GM18498 (cell line): Measurements from ENCODE around the gene HECW1.
"Not testable (repeated sequence)": the region's sequence is repeated elsewhere in the genome, so short reads cannot be mapped to it uniquely, and the experiment has no call there.

Experiments used
- ATAC-seq: cut with Tn5 transposase; IDR thresholded peaks from one replicate; pipeline ENCODE4 v1.9.1; 2021; ENCODE audit warnings: mild to moderate bottlenecking, moderate library complexity; ENCODE audit not compliant: unreplicated experiment

Gene HECW1

DNA sequence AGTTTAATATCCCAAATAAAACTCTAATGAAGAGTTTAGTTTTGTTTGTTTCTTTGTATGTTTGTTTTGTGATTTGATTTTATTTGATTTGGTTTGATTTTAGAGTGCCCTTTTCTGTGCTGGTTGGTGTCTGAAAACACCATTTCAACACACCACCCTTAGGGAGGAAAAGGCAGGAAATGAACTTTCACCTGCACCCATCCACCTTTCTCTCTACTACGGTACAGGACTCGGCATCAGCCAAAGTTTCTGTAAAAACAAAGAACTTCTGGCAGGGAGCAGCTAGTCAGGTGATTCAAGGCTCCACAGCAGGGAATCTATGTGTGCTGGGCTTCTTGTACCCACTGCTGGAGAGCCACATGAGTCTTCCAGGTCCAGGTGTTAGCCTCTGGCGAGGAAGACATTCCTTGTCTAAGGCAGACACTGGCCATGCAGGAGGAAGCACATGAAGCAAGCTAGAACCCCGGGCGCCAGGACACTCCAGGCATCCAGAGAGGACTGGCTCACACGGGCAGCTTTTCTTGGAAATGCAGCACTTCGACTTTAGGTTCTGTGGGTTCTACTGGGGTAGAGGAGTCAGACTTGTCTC lies 448.4 kb downstream of the HECW1 start:
- ATAC-seq = no peak

DNA sequence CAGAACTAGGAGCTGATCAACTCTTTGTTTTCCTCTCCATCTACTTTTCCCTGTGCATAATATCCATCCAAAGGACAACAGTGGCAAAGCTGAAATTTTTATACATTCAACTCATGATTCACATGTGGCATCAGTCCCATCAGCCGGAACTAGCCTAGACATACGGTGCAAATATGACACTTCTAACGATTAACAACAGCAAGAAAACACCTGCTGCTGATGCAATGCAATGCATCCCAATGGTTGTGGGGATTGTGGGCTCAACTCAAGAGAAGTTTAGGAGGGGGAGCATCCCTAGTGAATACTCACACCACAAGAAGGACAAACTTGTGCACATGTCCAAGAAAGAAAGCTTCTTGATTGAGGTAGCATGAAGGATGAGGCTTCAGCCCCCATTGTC lies 449.9 kb downstream of the HECW1 start:
- ATAC-seq = no peak

- no peak for ATAC-seq
Observed at GRCh38 chr7:43565786-43566185, 453.3 kb downstream of the HECW1 start.

- no peak for ATAC-seq
Observed at GRCh38 chr7:43568529-43568928, 456.1 kb downstream of the HECW1 start.

- peak; percentile 68 for ATAC-seq
Observed at GRCh38 chr7:43569424-43569823, 457.0 kb downstream of the HECW1 start.

GRCh38 chr7:43570688-43571365 lies 458.4 kb downstream of the HECW1 start:
- peak; percentile 82 for ATAC-seq

DNA sequence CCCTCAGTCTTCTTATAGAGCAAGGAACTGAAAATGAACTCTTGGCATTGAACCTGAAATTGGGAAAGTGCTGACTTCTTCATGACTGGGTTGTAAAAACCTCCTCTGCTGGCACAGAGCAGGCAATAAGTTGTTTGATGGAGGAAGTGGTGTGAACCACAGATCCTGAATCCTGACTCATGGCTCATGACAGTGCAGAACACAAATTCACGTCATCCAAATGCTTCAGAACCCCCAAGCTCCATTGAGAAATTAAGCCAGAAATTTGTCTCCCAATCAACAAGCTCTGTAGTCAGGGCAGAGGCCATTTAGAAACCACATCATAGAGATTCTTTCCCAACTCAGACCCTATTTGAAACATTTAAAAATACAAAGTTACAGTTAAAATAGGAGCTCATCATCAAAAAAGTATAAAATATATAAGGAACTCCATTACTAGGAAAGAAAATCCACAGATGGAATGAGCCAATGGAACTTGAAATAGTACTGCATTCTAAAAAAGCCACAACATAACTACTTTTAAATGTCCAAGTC lies 460.1 kb downstream of the HECW1 start:
- ATAC-seq = peak; percentile 37

- not testable (repeated sequence) for ATAC-seq
Observed at GRCh38 chr7:43573832-43574231, 461.4 kb downstream of the HECW1 start.

GRCh38 chr7:43575506-43575905 lies 463.1 kb downstream of the HECW1 start:
- no peak for ATAC-seq

GRCh38 chr7:43576241-43576640 lies 463.8 kb downstream of the HECW1 start:
- no peak for ATAC-seq

- no peak for ATAC-seq
Observed at GRCh38 chr7:43577485-43577951, 465.1 kb downstream of the HECW1 start.

- peak; percentile 78 for ATAC-seq
Observed at GRCh38 chr7:43582503-43583423, 470.3 kb downstream of the HECW1 start, which contains the start of gene STK17A. Gene STK17A, plus strand, starts transcription at chr7:43583108. Its CDS starts 136 bp downstream, at chr7:43583244.

DNA sequence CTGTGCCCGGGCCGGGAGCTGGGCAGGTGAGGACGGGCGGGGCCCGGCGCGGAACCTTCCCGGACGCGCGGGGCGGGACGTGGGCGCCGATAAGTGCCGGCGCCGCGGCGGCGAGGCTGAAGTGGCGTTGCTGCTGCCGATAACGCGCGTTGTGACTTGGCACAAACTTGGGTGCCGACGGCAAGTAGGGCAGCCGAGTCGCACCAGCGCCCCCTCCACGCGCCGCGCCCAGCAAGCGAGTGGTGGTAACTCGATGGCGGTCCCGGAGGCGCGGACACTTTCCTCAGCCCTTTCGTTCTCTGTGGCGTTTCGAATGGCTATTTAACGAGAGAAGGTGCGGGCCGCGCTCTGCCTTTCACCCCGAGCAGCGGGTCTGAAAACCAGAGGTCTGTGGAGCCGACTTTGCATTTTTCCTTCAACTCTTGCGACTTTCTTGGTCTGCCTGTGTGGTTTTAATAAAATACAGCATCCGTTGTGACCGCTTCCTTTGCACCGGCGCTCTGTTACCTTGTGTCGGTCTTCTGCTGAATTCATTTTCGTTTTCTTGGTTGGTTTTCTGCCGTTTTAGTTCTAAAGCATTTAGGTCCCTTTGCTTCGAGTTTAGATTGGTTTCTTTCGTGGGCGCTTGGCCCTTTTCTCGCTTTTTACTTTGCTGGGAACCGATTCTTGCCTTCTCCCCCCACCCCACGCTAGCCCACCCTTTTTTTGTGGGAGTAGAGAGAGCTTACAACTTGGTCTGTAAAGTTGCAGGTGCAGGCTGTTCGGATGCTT lies 471.2 kb downstream of the HECW1 start:
- peak; percentile 24 for ATAC-seq

- ATAC-seq = no peak
Observed at GRCh38 chr7:43584195-43584586, 471.7 kb downstream of the HECW1 start.

- not testable (repeated sequence) for ATAC-seq
Observed at GRCh38 chr7:43584733-43585132, 472.3 kb downstream of the HECW1 start.

DNA sequence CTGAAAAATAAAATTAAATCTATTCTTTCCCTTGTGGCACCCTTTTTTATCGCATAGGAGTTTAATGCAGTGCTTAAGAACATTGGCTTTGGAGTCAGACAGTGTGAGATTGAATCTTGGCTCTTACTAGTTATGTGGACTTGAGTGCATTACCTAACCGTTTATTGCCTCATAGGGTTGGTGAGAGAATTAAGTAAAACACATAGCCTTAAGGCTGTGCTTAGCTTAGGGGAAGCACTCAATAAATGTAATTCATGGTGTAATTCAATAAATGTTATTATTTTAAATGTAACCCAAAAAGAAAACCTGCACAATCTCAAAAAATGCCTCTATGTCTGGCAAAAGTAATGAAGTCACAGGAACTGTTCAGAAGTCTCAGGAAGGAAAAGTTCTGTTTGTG lies 473.1 kb downstream of the HECW1 start:
- ATAC-seq = no peak

DNA sequence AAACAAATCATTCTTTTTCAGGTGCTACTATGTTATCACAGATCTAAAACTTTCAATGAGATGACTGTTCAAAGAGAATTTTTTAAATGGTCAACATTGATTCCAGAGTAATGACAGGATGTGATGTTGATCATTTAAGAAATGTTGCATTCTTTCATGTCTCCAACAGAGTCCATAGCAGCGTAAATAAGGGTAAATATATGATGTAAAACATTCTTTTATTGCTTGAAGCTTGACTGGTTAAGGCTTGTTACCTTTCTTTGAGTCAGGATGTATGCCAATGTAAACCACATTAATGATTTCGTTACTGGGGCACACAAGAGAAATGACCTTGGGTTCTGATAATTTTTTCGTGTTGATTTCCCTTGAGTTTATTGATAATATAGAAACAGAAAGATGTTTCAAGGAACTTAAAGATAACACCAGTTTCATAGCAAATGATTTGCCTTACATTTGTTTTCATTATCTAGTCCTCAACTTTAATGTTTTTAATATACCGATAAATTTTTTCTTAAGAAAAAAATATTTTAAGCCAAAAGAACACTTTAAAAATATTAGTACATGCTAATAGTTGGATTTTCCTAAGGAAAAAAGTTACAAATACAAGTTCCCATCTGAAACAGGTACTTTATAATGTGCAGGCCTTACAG lies 473.9 kb downstream of the HECW1 start:
- no peak for ATAC-seq

- ATAC-seq = no peak
Observed at GRCh38 chr7:43588477-43589132, 476.2 kb downstream of the HECW1 start.

DNA sequence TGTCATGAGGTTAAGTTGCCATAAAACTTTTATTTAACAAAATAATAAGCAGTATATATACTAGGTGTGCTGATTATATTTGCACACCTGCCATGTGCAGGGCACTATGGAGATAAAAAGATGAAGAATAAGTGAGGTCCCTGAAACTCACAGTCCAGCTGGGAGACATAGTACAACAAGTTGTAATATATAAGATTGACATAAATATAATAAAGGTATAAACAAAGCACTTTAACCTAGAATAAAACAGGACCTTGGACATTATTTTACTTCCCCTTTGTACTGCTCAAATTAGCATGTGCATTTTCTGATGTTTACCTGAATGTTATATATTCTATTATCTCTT lies 476.7 kb downstream of the HECW1 start:
- ATAC-seq = no peak

GRCh38 chr7:43589728-43590127 lies 477.3 kb downstream of the HECW1 start:
- ATAC-seq = no peak
